PC-3 (cell line): Measurements from ENCODE around the gene ADCY9. TPM values are rescaled to one million over a fixed set of nuclear protein-coding genes. Genes with fewer than 3 reads are reported as not detected.

Experiments
- ATAC-seq: fragments of 200-7000 bp; cut with Tn5 transposase; 2 replicates; pipeline ENCODE4 v1.9.1; 2020; ENCODE audit warnings: mild to moderate bottlenecking, moderate library complexity
- BruUV-seq: library from RNA; stranded (reverse); fragments of 400-500 nt; replicated peaks from 2 replicates; lab custom pipeline; 2021; lab: Mats Ljungman, UMichigan
- CTCF ChIA-PET: fragments of 300-600 bp; sonication (Branson Sonifier 250); formaldehyde crosslinking; loops from one replicate; lab custom pipeline; 2022; ENCODE audit warnings: antibody characterized with exemption; lab: Charles Lee
- POLR2A ChIA-PET: fragments of 300-600 bp; sonication (Branson Sonifier 250); formaldehyde crosslinking; loops from one replicate; lab custom pipeline; 2022; ENCODE audit warnings: antibody characterized with exemption; ENCODE audit not compliant: unreplicated experiment; lab: Charles Lee
- DNase-seq: peaks from one replicate; pipeline ENCODE4 v3.0.0-alpha.2; 2015
- H2AFZ ChIP-seq: fragments of 300-600 bp; sonication (generic); 2 replicates; pipeline ENCODE4 v1.6.0; 2016; ENCODE audit warnings: antibody characterized with exemption, low read length
- H3F3A ChIP-seq: fragments of 300-600 bp; sonication (generic); one replicate; pipeline ENCODE4 v1.6.0; 2017; ENCODE audit warnings: antibody characterized with exemption, low read length, control low read depth, mild to moderate bottlenecking; ENCODE audit not compliant: unreplicated experiment
- H3K27ac ChIP-seq: fragments of 300-600 bp; sonication (generic); 2 replicates; pipeline ENCODE4 v1.5.1; 2016; ENCODE audit warnings: mild to moderate bottlenecking, low read length
- H3K27me3 ChIP-seq: fragments of 300-600 bp; sonication (generic); 2 replicates; pipeline ENCODE4 v1.6.1; 2016; ENCODE audit warnings: low read length, mixed read lengths
- H3K36me3 ChIP-seq: fragments of 300-600 bp; sonication (generic); 2 replicates; pipeline ENCODE4 v1.6.1; 2016; ENCODE audit warnings: low read depth, mixed run types, low read length, mixed read lengths
- H3K4me1 ChIP-seq: fragments of 300-600 bp; sonication (generic); 2 replicates; pipeline ENCODE4 v1.5.1; 2016; ENCODE audit warnings: low read length; ENCODE audit not compliant: insufficient read depth
- H3K4me2 ChIP-seq: fragments of 300-600 bp; sonication (generic); 2 replicates; pipeline ENCODE4 v1.6.0; 2016; ENCODE audit warnings: low read length
- H3K4me3 ChIP-seq: fragments of 300-600 bp; sonication (generic); 2 replicates; pipeline ENCODE4 v1.5.1; 2016; ENCODE audit warnings: mild to moderate bottlenecking, low read length, mixed read lengths
- H3K79me2 ChIP-seq: fragments of 300-600 bp; sonication (generic); 2 replicates; pipeline ENCODE4 v1.6.1; 2017; ENCODE audit warnings: low read length, mixed read lengths
- H3K9ac ChIP-seq: fragments of 300-600 bp; sonication (generic); 2 replicates; pipeline ENCODE4 v1.6.0; 2016; ENCODE audit warnings: mild to moderate bottlenecking, low read length
- H3K9me2 ChIP-seq: fragments of 300-600 bp; sonication (generic); replicated peaks from 2 replicates; pipeline ENCODE4 v1.6.1; 2016; ENCODE audit warnings: mixed run types, low read length, mixed read lengths
- H3K9me3 ChIP-seq: fragments of 300-600 bp; sonication (generic); 2 replicates; pipeline ENCODE4 v1.6.1; 2016; ENCODE audit warnings: low read length, mixed read lengths
- H4K20me1 ChIP-seq: fragments of 300-600 bp; sonication (generic); 2 replicates; pipeline ENCODE4 v1.6.1; 2016; ENCODE audit warnings: low read length, mixed read lengths
- EZH2 ChIP-seq: fragments of 300-600 bp; sonication (generic); IDR thresholded peaks from one replicate; pipeline ENCODE4 v1.6.1; 2017; ENCODE audit warnings: antibody characterized with exemption, mild to moderate bottlenecking, low read length; ENCODE audit not compliant: unreplicated experiment
- EZH2phosphoT487 ChIP-seq: fragments of 300-600 bp; sonication (generic); IDR thresholded peaks from 2 replicates; pipeline ENCODE4 v1.6.1; 2018; ENCODE audit warnings: mild to moderate bottlenecking, antibody characterized with exemption, low read length, borderline replicate concordance
- intact Hi-C: fragments of 100-400 bp; cut with micrococcal nuclease; formaldehyde crosslinking; loops from 2 replicates; pipeline ENCODE4 v1.9.0; 2023
- total RNA-seq: library from RNA; depleted of rRNA; stranded (reverse); fragments of >200 nt; gene quantifications from 2 replicates; pipeline ENCODE4 v1.2.3, GENCODE V29; 2014
- TF ChIP-seq, protein P1 (sequence below): fragments of 300-600 bp; sonication (generic); conservative IDR thresholded peaks from 2 replicates; pipeline ENCODE4 v1.5.1; 2017; ENCODE audit warnings: antibody characterized with exemption, low read depth, mild to moderate bottlenecking, low read length

The ADCY9 gene
- total RNA-seq, 1 experiment from 2014 or later, result 6.2 TPM

DNA sequence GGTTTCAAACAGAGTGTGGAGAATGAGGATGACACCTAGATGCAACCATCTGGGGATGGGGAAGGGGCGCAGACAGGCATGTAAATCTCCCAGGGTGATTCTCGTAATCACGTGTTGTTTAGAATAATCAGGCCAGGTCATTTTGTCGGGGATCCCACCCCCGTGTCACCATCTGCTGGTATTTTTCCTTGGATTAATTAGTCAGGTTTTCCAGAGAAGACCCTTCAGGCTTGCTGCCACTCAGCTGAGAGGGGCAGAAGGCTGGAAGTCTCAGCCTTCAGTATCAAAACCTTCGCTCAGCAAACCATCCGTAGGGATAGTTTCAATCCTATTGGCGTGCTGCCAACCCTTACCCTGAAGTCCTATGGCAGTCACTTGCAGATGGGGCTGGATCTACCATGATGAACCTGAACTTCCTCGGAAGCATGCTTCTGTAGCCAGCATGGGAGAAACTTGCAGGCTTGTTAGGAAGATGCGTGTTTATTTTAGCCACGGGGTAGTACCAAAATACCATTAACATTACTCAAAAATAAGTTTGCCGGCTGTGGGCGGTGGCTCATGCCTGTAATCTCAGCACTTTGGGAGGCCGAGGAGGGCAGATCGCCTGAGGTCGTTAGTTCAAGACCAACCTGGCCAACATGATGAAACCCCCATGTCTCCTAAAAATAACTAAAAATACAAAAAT, 7.5 kb upstream of the ADCY9 start:
- Histone ChIP-seq H2AFZ (no peak overlapping the region), H3K9me3 (no peaks in the 10 kb centered on the region), H3K79me2 (no peaks in the 10 kb centered on the region), H3K9ac (no peak overlapping the region), H3K4me2 (no peak overlapping the region), H3K36me3 (no peaks in the 10 kb centered on the region), H3K4me3 (no peak overlapping the region), H3F3A (no peaks in the 10 kb centered on the region), H4K20me1 (no peaks in the 10 kb centered on the region), H3K27ac (no peak overlapping the region), H3K4me1 (0 out of 2 replicates have a peak, but pooled peaks cover 3% of the 10 kb centered on the region), H3K27me3 (no peaks in the 10 kb centered on the region), H3K9me2 (no peaks in the 10 kb centered on the region)
- intact Hi-C loops, result no loop called here
- ChIA-PET POLR2A (no interaction called here), CTCF (no interaction called here)
- BruUV-seq, result no TSS peak
- TF ChIP-seq EZH2, result no peak
- TF ChIP-seq EZH2phosphoT487, result no peak
- TF ChIP-seq, protein P1, sequence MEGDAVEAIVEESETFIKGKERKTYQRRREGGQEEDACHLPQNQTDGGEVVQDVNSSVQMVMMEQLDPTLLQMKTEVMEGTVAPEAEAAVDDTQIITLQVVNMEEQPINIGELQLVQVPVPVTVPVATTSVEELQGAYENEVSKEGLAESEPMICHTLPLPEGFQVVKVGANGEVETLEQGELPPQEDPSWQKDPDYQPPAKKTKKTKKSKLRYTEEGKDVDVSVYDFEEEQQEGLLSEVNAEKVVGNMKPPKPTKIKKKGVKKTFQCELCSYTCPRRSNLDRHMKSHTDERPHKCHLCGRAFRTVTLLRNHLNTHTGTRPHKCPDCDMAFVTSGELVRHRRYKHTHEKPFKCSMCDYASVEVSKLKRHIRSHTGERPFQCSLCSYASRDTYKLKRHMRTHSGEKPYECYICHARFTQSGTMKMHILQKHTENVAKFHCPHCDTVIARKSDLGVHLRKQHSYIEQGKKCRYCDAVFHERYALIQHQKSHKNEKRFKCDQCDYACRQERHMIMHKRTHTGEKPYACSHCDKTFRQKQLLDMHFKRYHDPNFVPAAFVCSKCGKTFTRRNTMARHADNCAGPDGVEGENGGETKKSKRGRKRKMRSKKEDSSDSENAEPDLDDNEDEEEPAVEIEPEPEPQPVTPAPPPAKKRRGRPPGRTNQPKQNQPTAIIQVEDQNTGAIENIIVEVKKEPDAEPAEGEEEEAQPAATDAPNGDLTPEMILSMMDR, result no peak
- DNase-seq (peak; percentile 32), ATAC-seq (no peak)

DNA sequence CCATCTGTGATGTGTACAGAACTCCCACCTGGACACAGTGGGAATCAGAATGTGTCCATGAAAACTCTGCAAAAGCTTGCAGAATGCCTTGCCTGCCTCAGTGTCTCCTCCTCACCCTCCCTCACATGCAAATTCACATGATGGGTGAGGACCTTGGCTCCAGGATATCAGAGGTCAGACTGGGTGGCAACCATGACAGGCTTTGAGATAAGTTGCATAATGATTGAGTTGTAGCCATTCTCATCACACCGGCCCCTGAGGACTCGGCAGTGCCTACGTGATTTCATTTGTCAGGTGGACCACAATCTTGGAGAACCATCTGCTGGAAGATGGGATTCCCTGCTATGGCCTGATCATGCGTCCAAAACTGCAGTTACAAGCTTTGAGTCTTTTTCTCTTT, 3.9 kb upstream of the ADCY9 start:
- Histone ChIP-seq H3K9ac (no peak overlapping the region), H3K79me2 (no peaks in the 10 kb centered on the region), H3K4me1 (peaks cover 9% of the 10 kb centered on the region; the same call in 1 of the 2 replicates), H2AFZ (no peak overlapping the region), H4K20me1 (no peaks in the 10 kb centered on the region), H3K9me2 (no peaks in the 10 kb centered on the region), H3K4me3 (no peak overlapping the region), H3K27me3 (no peaks in the 10 kb centered on the region), H3K9me3 (no peaks in the 10 kb centered on the region), H3K4me2 (no peak overlapping the region), H3F3A (no peaks in the 10 kb centered on the region), H3K36me3 (no peaks in the 10 kb centered on the region), H3K27ac (no peak overlapping the region)
- no peak for ATAC-seq
- intact Hi-C loops, result no loop called here
- DNase-seq, result no peak
- BruUV-seq, result no TSS peak
- no peak for TF ChIP-seq EZH2phosphoT487
- TF ChIP-seq, protein P1, result no peak
- ChIA-PET POLR2A (interaction anchor here (0.6 kb wide), 1 partner anchor 129 kb away, joined by 4 read pairs; no protein-coding TSS in a partner anchor), CTCF (no interaction called here)

DNA sequence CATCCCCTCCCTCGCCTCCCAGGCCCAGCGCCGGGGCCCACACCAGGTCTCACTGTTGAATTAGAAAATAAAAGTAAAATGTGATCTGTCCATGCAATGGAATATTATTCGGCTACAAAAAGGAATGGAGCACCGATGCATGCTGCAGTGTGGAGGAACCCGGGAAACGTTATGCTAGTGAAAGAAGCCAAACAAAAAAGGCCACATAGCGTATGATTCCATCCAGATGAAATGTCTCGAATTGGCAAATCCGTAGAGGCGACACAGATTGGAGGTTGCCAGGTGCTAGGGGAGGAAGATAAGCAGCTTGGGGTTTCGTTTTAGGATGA, 972 bp upstream of the ADCY9 start:
- no TSS peak for BruUV-seq
- Histone ChIP-seq H3K27ac (no peak overlapping the region), H3K4me1 (peaks cover 24% of the 10 kb centered on the region), H3K9me2 (no peaks in the 10 kb centered on the region), H3K79me2 (peaks cover 22% of the 10 kb centered on the region), H3K4me3 (peak overlapping the region; percentile 71; the same call in 1 of the 2 replicates), H4K20me1 (no peaks in the 10 kb centered on the region), H3K27me3 (no peaks in the 10 kb centered on the region), H3K36me3 (no peaks in the 10 kb centered on the region), H3K9me3 (no peaks in the 10 kb centered on the region), H2AFZ (peak overlapping the region; percentile 79; the same call in 1 of the 2 replicates), H3K4me2 (peak overlapping the region; percentile 80), H3K9ac (no peak overlapping the region), H3F3A (no peaks in the 10 kb centered on the region)
- DNase-seq (no peak), ATAC-seq (no peak)
- intact Hi-C loops, result loop anchor here (10.0 kb wide), 1 partner anchor 132 kb away; no protein-coding TSS in a partner anchor
- ChIA-PET CTCF (no interaction called here), POLR2A (interaction anchor here (0.6 kb wide), 1 partner anchor 76 kb away, joined by 8 read pairs; no protein-coding TSS in a partner anchor)
- TF ChIP-seq EZH2phosphoT487, result no peak
- TF ChIP-seq EZH2, result no peak
- TF ChIP-seq, protein P1, result no peak
